Measurements from ENCODE around the gene VAX1. TPM values are rescaled to one million over a fixed set of nuclear protein-coding genes. Genes with fewer than 3 reads are reported as not detected.

Gene VAX1
- total and polyA plus RNA-seq, 2 of the 4 experiments (the other 2 are of a cell fraction): not detected

- Histone ChIP-seq H3K9me3 (ENCODE audit: control insufficient read depth, insufficient read depth, low read length) (peaks cover 5% of the 10 kb centered on the region), H3K36me3 (ENCODE audit: control insufficient read depth, insufficient read depth, low read length) (no peaks in the 10 kb centered on the region), H3K4me3 (ENCODE audit: insufficient read depth, low read depth, low read length) (no peak overlapping the region), H4K8ac (ENCODE audit: low read depth in 2 of 2, low read length in 2 of 2) (no peak overlapping the region), H3K27me3 (ENCODE audit: control insufficient read depth, insufficient read depth, low read length) (peaks cover 34% of the 10 kb centered on the region), H2BK5ac (ENCODE audit: low read depth, low read length, poor library complexity, severe bottlenecking) (no peak overlapping the region), H3K4ac (ENCODE audit: low read depth, low read length) (no peak overlapping the region), H3K14ac (replicated peaks; ENCODE audit: low read depth, low read length) (no peak overlapping the region), H4K5ac (ENCODE audit: low read depth, low read length) (no peak overlapping the region), H3K18ac (ENCODE audit: low read depth, low read length) (no peak overlapping the region), H4K91ac (ENCODE audit: insufficient read depth, low read depth, low read length) (no peak overlapping the region), H2BK15ac (ENCODE audit: low read depth, low read length) (no peak overlapping the region), H3K23ac (ENCODE audit: low read depth, low read length) (no peak overlapping the region), H3K56ac (ENCODE audit: extremely low read depth, insufficient read depth, low read length) (no peak overlapping the region), H2AK9ac (replicated peaks; ENCODE audit: low read depth, low read length, poor library complexity) (no peak overlapping the region), H2BK20ac (ENCODE audit: low read depth, low read length) (no peak overlapping the region), H2AFZ (replicated peaks; ENCODE audit: low read length, poor library complexity) (no peak overlapping the region), H3K27ac (ENCODE audit: insufficient read depth, low read length) (no peak overlapping the region), H3K9me1 (ENCODE audit: insufficient read depth, low read length) (no peaks in the 10 kb centered on the region), H3K9ac (ENCODE audit: low read depth, low read length) (no peak overlapping the region), H3K79me1 (ENCODE audit: low read depth in 1 of 2, low read length in 2 of 2) (no peaks in the 10 kb centered on the region), H2BK120ac (ENCODE audit: low read depth, low read length) (no peak overlapping the region), H2AK5ac (ENCODE audit: low read depth, low read length) (no peak overlapping the region), H4K20me1 (ENCODE audit: insufficient read depth, low read length) (no peaks in the 10 kb centered on the region), H3K4me1 (ENCODE audit: control insufficient read depth, insufficient read depth, low read length) (no peaks in the 10 kb centered on the region), H3K4me2 (ENCODE audit: low read depth, low read length) (no peak overlapping the region)
- BruUV-seq (replicated peaks): no TSS peak
- POLR2A ChIA-PET (ENCODE audit: unreplicated experiment): no interaction called here
- CTCF ChIA-PET: interaction anchor here (0.7 kb wide), 1 partner anchor 486 kb away, joined by 3 read pairs; no protein-coding TSS in a partner anchor
- ATAC-seq (ENCODE audit: low read depth) (no peak), DNase-seq (no peak)
- dilution Hi-C loops (cut with HindIII; ENCODE audit: low sequenced_read_pairs, unreplicated experiment): no loop called here
- WGBS, 2 experiments (ENCODE audit: extremely low coverage in 2 of 2, insufficient read length in 1 of 2): no CpG with 5 or more reads among the region's 5 CpGs
- in situ Hi-C loops (cut with MboI; ENCODE audit: low sequenced_read_pairs): no loop called here
- no peak for TF ChIP-seq NFE2L2 (IDR thresholded peaks at IDR 0.05; ENCODE audit: low read depth, low read length)
- no peak for TF ChIP-seq CEBPB (IDR thresholded peaks at IDR 0.05; ENCODE audit: low read depth, low read length)
- TF ChIP-seq SMC3 (IDR thresholded peaks at IDR 0.05; ENCODE audit: low read depth, low read length): no peak
- no peak for TF ChIP-seq RCOR1 (IDR thresholded peaks at IDR 0.05; ENCODE audit: insufficient replicate concordance, low read length)
- no peak for TF ChIP-seq BHLHE40 (IDR thresholded peaks at IDR 0.05; ENCODE audit: low read depth, low read length)
- TF ChIP-seq MAFK (IDR thresholded peaks at IDR 0.05; ENCODE audit: low read depth, low read length): no peak
- no peak for TF ChIP-seq CTCF (conservative IDR thresholded peaks at IDR 0.05; ENCODE audit: low read depth, low read length)
- TF ChIP-seq POLR2A (IDR thresholded peaks at IDR 0.05; ENCODE audit: low read depth, low read length): no peak
- TF ChIP-seq RAD21 (IDR thresholded peaks at IDR 0.05; ENCODE audit: low read length): no peak
- no peak for TF ChIP-seq USF2 (IDR thresholded peaks at IDR 0.05; ENCODE audit: low read depth, low read length)
- TF ChIP-seq MAZ (IDR thresholded peaks at IDR 0.05; ENCODE audit: borderline replicate concordance, low read depth, low read length): no peak
- TF ChIP-seq FOS (IDR thresholded peaks at IDR 0.05; ENCODE audit: low read depth, low read length): no peak
- TF ChIP-seq RFX5 (IDR thresholded peaks at IDR 0.05; ENCODE audit: low read depth, low read length): no peak
- no peak for TF ChIP-seq CHD1 (IDR thresholded peaks at IDR 0.05; ENCODE audit: low read depth, low read length)
- TF ChIP-seq MXI1 (IDR thresholded peaks at IDR 0.05; ENCODE audit: borderline replicate concordance, low read depth, low read length): no peak
- no peak for TF ChIP-seq ELK1 (IDR thresholded peaks at IDR 0.05; ENCODE audit: borderline replicate concordance, low read depth, low read length)
- intact Hi-C loops (cut with micrococcal nuclease): no loop called here
These were observed 5.2 kb upstream of the VAX1 start for GRCh38 chr10:117143103-117143823.
